GM12878 (cell line): Measurements from ENCODE around the gene MYMK. TPM values are rescaled to one million over a fixed set of nuclear protein-coding genes. Genes with fewer than 3 reads are reported as not detected.

Experiments used
- CEBPB ChIP-seq, 2 experiments: fragments of 150-350 bp in 1 of 2; IDR thresholded peaks; 2 replicates each; pipeline ENCODE4 v1.6.1; 2012 to 2014; ENCODE audit warnings: low read depth in 2 of 2, low read length in 2 of 2, borderline replicate concordance in 1 of 2, inconsistent platforms in 1 of 2
- FOXM1 ChIP-seq: IDR thresholded peaks from 2 replicates; pipeline ENCODE4 v1.6.1; 2012; ENCODE audit warnings: low read depth, mild to moderate bottlenecking, inconsistent platforms, low read length, moderate library complexity
- HDGF ChIP-seq: fragments of 450-650 bp; IDR thresholded peaks from 2 replicates; pipeline ENCODE4 v1.6.1; 2016; ENCODE audit warnings: antibody characterized with exemption
- JUND ChIP-seq: IDR thresholded peaks from 2 replicates; pipeline ENCODE4 v1.6.1; 2012; ENCODE audit warnings: low read depth, mild to moderate bottlenecking, low read length, improper control_type of control experiment, moderate library complexity
- NR2C1 ChIP-seq: fragments of 450-650 bp; IDR thresholded peaks from 2 replicates; pipeline ENCODE4 v1.6.1; 2017; ENCODE audit warnings: antibody characterized with exemption, mild to moderate bottlenecking, moderate library complexity
- NRF1 ChIP-seq: conservative IDR thresholded peaks from 2 replicates; pipeline ENCODE4 v1.6.1; 2011; ENCODE audit warnings: mild to moderate bottlenecking, low read depth, low read length, improper control_type of control experiment
- POLR2A ChIP-seq: IDR thresholded peaks from 2 replicates; pipeline ENCODE4 v1.6.1; 2011; ENCODE audit warnings: low read depth, mild to moderate bottlenecking, low read length
- RFX5 ChIP-seq: IDR thresholded peaks from 2 replicates; pipeline ENCODE4 v1.6.1; 2011; ENCODE audit warnings: low read depth, low read length, improper control_type of control experiment
- RUNX3 ChIP-seq: IDR thresholded peaks from 2 replicates; pipeline ENCODE4 v1.6.1; 2012; ENCODE audit warnings: low read length, inconsistent platforms
- SMAD1 ChIP-seq: fragments of 450-650 bp; IDR thresholded peaks from 2 replicates; pipeline ENCODE4 v1.6.1; 2018; ENCODE audit warnings: mild to moderate bottlenecking, low read depth; ENCODE audit not compliant: partially characterized antibody
- SP1 ChIP-seq: IDR thresholded peaks from one replicate; pipeline ENCODE4 v1.6.1; 2011; ENCODE audit warnings: low read depth, low read length
- SREBF1 ChIP-seq: IDR thresholded peaks from 2 replicates; pipeline ENCODE4 v1.6.1; 2012; ENCODE audit warnings: mild to moderate bottlenecking, low read length
- SRF ChIP-seq, 2 experiments: IDR thresholded peaks; 2 replicates each; pipeline ENCODE4 v1.6.1; 2011; ENCODE audit warnings: low read depth in 2 of 2, low read length in 2 of 2, mild to moderate bottlenecking in 1 of 2, moderate library complexity in 1 of 2
- TARDBP ChIP-seq: IDR thresholded peaks from 2 replicates; pipeline ENCODE4 v1.6.1; 2016; ENCODE audit warnings: borderline replicate concordance
- ZBED1 ChIP-seq: IDR thresholded peaks from 2 replicates; pipeline ENCODE4 v1.6.1; 2016; ENCODE audit warnings: borderline replicate concordance
- ZBTB33 ChIP-seq: fragments of 450-650 bp; IDR thresholded peaks from 2 replicates; pipeline ENCODE4 v1.6.1; 2017; ENCODE audit warnings: mild to moderate bottlenecking
- ZNF592 ChIP-seq: fragments of 450-650 bp; IDR thresholded peaks from 2 replicates; pipeline ENCODE4 v1.6.1; 2017; ENCODE audit warnings: mild to moderate bottlenecking, moderate library complexity
- polyA plus RNA-seq, 11 experiments: library from polyadenylated mRNA; depleted of rRNA in 4 of 11; unstranded in 6 of 11; stranded (reverse) in 5 of 11; fragments of >200 nt; fragmentation: Nextera tagmentation in 4 of 11; fragmentation: Illumina TruSeq in 1 of 11; extraction: Ambion mirVana in 4 of 11; extraction: Trizol in 1 of 11; gene quantifications; 1 replicate in 1 of 11; 2 replicates in 10 of 11; pipeline versions ENCODE4 v1.2.1 to v1.2.3, GENCODE V29; 2011 to 2016; ENCODE audit warnings: inconsistent platforms in 2 of 11, missing spikeins in 2 of 11, low read depth in 1 of 11
- total RNA-seq, 4 experiments: library from RNA; depleted of rRNA in 3 of 4; stranded (reverse); fragments of >200 nt in 3 of 4; fragmentation: Illumina TruSeq in 1 of 4; extraction: Trizol in 1 of 4; gene quantifications; 2 replicates each; pipeline versions ENCODE4 v1.2.1 to v1.2.3, GENCODE V29; 2013 to 2021
- TF ChIP-seq, protein P1 (sequence below): IDR thresholded peaks from 2 replicates; pipeline ENCODE4 v1.6.1; 2011; ENCODE audit warnings: borderline replicate concordance, low read depth, mild to moderate bottlenecking, moderate library complexity, low read length; ENCODE audit not compliant: insufficient read depth, poor library complexity, severe bottlenecking
- TF ChIP-seq, protein P2 (sequence below): IDR thresholded peaks from 2 replicates; pipeline ENCODE4 v1.6.1; 2012; ENCODE audit warnings: low read depth, low read length, improper control_type of control experiment
- TF ChIP-seq, protein P3 (sequence below): IDR thresholded peaks from 2 replicates; pipeline ENCODE4 v1.6.1; 2011; ENCODE audit warnings: borderline replicate concordance, low read depth, mild to moderate bottlenecking, moderate library complexity, mixed read lengths, low read length; ENCODE audit not compliant: insufficient read depth; ENCODE audit errors: extremely low read length

MYMK gene
- total and polyA plus RNA-seq, 10 of the 15 experiments (the other 5 are each of a cell fraction or from before 2014, with no cell fraction given): not detected

GRCh38 chr9:133478851-133479711 lies 45.7 kb downstream of the MYMK start, which contains the start of gene SLC2A6 (continued):
- TF ChIP-seq NRF1: no peak
- TF ChIP-seq ZBTB33: no peak
- TF ChIP-seq, protein P1, sequence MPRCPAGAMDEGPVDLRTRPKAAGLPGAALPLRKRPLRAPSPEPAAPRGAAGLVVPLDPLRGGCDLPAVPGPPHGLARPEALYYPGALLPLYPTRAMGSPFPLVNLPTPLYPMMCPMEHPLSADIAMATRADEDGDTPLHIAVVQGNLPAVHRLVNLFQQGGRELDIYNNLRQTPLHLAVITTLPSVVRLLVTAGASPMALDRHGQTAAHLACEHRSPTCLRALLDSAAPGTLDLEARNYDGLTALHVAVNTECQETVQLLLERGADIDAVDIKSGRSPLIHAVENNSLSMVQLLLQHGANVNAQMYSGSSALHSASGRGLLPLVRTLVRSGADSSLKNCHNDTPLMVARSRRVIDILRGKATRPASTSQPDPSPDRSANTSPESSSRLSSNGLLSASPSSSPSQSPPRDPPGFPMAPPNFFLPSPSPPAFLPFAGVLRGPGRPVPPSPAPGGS: no peak
- TF ChIP-seq ZBED1: no peak
- TF ChIP-seq HDGF: no peak
- peak; percentile 82 for TF ChIP-seq SP1
- TF ChIP-seq SRF (IDR thresholded peaks at IDR 0.05; ENCODE audit: low read depth in 2 of 2, low read length in 2 of 2): no peak
- no peak for TF ChIP-seq NR2C1
- TF ChIP-seq, protein P2, sequence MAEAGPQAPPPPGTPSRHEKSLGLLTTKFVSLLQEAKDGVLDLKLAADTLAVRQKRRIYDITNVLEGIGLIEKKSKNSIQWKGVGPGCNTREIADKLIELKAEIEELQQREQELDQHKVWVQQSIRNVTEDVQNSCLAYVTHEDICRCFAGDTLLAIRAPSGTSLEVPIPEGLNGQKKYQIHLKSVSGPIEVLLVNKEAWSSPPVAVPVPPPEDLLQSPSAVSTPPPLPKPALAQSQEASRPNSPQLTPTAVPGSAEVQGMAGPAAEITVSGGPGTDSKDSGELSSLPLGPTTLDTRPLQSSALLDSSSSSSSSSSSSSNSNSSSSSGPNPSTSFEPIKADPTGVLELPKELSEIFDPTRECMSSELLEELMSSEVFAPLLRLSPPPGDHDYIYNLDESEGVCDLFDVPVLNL: no peak
- TF ChIP-seq FOXM1: no peak
- peak; percentile 45; the same call in 1 of the 2 replicates for TF ChIP-seq RFX5
- TF ChIP-seq TARDBP: no peak
- TF ChIP-seq, protein P3, sequence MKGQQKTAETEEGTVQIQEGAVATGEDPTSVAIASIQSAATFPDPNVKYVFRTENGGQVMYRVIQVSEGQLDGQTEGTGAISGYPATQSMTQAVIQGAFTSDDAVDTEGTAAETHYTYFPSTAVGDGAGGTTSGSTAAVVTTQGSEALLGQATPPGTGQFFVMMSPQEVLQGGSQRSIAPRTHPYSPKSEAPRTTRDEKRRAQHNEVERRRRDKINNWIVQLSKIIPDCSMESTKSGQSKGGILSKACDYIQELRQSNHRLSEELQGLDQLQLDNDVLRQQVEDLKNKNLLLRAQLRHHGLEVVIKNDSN: no peak
- no peak for TF ChIP-seq ZNF592
- no peak for TF ChIP-seq CEBPB (IDR thresholded peaks at IDR 0.05; ENCODE audit: borderline replicate concordance in 1 of 2, low read depth in 2 of 2, low read length in 2 of 2)
- TF ChIP-seq SMAD1: no peak
- TF ChIP-seq RUNX3: 0 out of 2 replicates have a peak, but pooled peaks have one; percentile 4
- TF ChIP-seq SREBF1: no peak
- no peak for TF ChIP-seq JUND
- peak; percentile 88 for TF ChIP-seq POLR2A
